T-helper 17 cell (primary cell): ENCODE results near the gene VEGFB. TPM values are rescaled to one million over a fixed set of nuclear protein-coding genes. Genes with fewer than 3 reads are reported as not detected.
A peak's percentile ranks its signal among the peaks of the same experiment; 100 is the strongest.

ENCODE experiments used
- ATAC-seq: fragments of 150-1000 bp; cut with Tn5 transposase; 2 replicates; pipeline ENCODE4 v1.10.0; 2021; ENCODE audit warnings: mild to moderate bottlenecking, moderate library complexity
- DNase-seq, 3 donors: peaks; one replicate each; pipeline versions ENCODE4 v3.0.0 to v3.0.0-alpha.2; 2020 to 2021
- H3K9me3 ChIP-seq: one replicate; pipeline ENCODE4 v1.7.0; 2013; ENCODE audit warnings: low read length, mild to moderate bottlenecking; ENCODE audit not compliant: control insufficient read depth, poor library complexity, severe bottlenecking
- H3K27ac Mint-ChIP-seq: one replicate; pipeline ENCODE4 v1.8.0; 2022; ENCODE audit warnings: mild to moderate bottlenecking, moderate library complexity, mixed read lengths
- H3K27me3 Mint-ChIP-seq: one replicate; pipeline ENCODE4 v1.8.0; 2022; ENCODE audit warnings: mixed read lengths
- H3K36me3 Mint-ChIP-seq: one replicate; pipeline ENCODE4 v1.8.0; 2022; ENCODE audit warnings: low read depth, mixed read lengths
- H3K4me1 Mint-ChIP-seq: one replicate; pipeline ENCODE4 v1.8.0; 2022; ENCODE audit warnings: mild to moderate bottlenecking, mixed read lengths
- H3K4me3 Mint-ChIP-seq: one replicate; pipeline ENCODE4 v1.8.0; 2022; ENCODE audit warnings: mild to moderate bottlenecking, moderate library complexity, mixed read lengths
- total RNA-seq, 4 donors: library from RNA in 2 of 4; stranded (reverse) in 2 of 4; gene quantifications; one replicate each; pipeline ENCODE4 v1.2.3 and lab custom pipeline; 2022 to 2026

VEGFB gene
- total RNA-seq, 2 donors from 2014 or later: 44.9 to 48.3 TPM

GRCh38 chr11:64230171-64230984 lies 4.0 kb upstream of the VEGFB start, which contains the start of gene DNAJC4:
DNAJC4 (plus strand) TSS chr11:64230548; CDS start chr11:64230855, 307 bp downstream.
- Mint-ChIP-seq H3K4me1 (peaks cover 34% of the 10 kb centered on the region), H3K36me3 (no peaks in the 10 kb centered on the region), H3K27ac (peak within 1 kb of the TSS; percentile 90), H3K27me3 (no peaks in the 10 kb centered on the region), H3K4me3 (peak within 1 kb of the TSS; percentile 92)
- no peaks in the 10 kb centered on the region for H3K9me3 ChIP-seq
- ATAC-seq: peak; percentile 68
- DNase-seq: peak; percentile 72 to 83 (median 83)

GRCh38 chr11:64230985-64231365 lies 3.4 kb upstream of the VEGFB start:
- Mint-ChIP-seq H3K4me3 (peak overlapping the region; percentile 92), H3K27me3 (no peaks in the 10 kb centered on the region), H3K36me3 (no peaks in the 10 kb centered on the region), H3K4me1 (peaks cover 35% of the 10 kb centered on the region), H3K27ac (peak overlapping the region; percentile 90)
- DNase-seq: no peak
- H3K9me3 ChIP-seq: no peaks in the 10 kb centered on the region
- ATAC-seq: no peak

GRCh38 chr11:64231546-64231945 lies 2.8 kb upstream of the VEGFB start:
- no peaks in the 10 kb centered on the region for H3K36me3 Mint-ChIP-seq
- peaks cover 34% of the 10 kb centered on the region for H3K4me1 Mint-ChIP-seq
- H3K27me3 Mint-ChIP-seq: no peaks in the 10 kb centered on the region
- DNase-seq (no peak), ATAC-seq (no peak)
- no peaks in the 10 kb centered on the region for H3K9me3 ChIP-seq
- H3K27ac Mint-ChIP-seq: peak overlapping the region; percentile 90
- peak overlapping the region; percentile 92 for H3K4me3 Mint-ChIP-seq

GRCh38 chr11:64232182-64232966 lies 2.0 kb upstream of the VEGFB start:
- DNase-seq (no peak), ATAC-seq (no peak)
- peaks cover 26% of the 10 kb centered on the region for H3K4me1 Mint-ChIP-seq
- H3K27ac Mint-ChIP-seq: peak overlapping the region; percentile 90
- peak overlapping the region; percentile 92 for H3K4me3 Mint-ChIP-seq
- no peaks in the 10 kb centered on the region for H3K27me3 Mint-ChIP-seq
- H3K36me3 Mint-ChIP-seq: no peaks in the 10 kb centered on the region
- no peaks in the 10 kb centered on the region for H3K9me3 ChIP-seq

GRCh38 chr11:64232967-64233315 lies 1.4 kb upstream of the VEGFB start:
- Mint-ChIP-seq H3K27ac (peak overlapping the region; percentile 79), H3K27me3 (no peaks in the 10 kb centered on the region), H3K36me3 (no peaks in the 10 kb centered on the region), H3K4me3 (peak overlapping the region; percentile 82), H3K4me1 (peaks cover 25% of the 10 kb centered on the region)
- no peak for DNase-seq
- no peaks in the 10 kb centered on the region for H3K9me3 ChIP-seq
- no peak for ATAC-seq

- Mint-ChIP-seq H3K36me3 (no peaks in the 10 kb centered on the region), H3K27ac (peak overlapping the region; percentile 98), H3K27me3 (no peaks in the 10 kb centered on the region), H3K4me3 (peak overlapping the region; percentile 77), H3K4me1 (peaks cover 21% of the 10 kb centered on the region)
- peak; percentile 65 for ATAC-seq
- H3K9me3 ChIP-seq: no peaks in the 10 kb centered on the region
- DNase-seq: peak; percentile 46 to 58 (median 57)
Observed at GRCh38 chr11:64234647-64235379, 429 bp downstream of the VEGFB start.

GRCh38 chr11:64235437-64236161 lies 1.2 kb downstream of the VEGFB start:
- H3K4me1 Mint-ChIP-seq: peaks cover 23% of the 10 kb centered on the region
- H3K27ac Mint-ChIP-seq: peak overlapping the region; percentile 98
- DNase-seq (no peak), ATAC-seq (no peak)
- H3K27me3 Mint-ChIP-seq: no peaks in the 10 kb centered on the region
- H3K36me3 Mint-ChIP-seq: no peaks in the 10 kb centered on the region
- no peaks in the 10 kb centered on the region for H3K9me3 ChIP-seq
- peak overlapping the region; percentile 77 for H3K4me3 Mint-ChIP-seq

- Mint-ChIP-seq H3K27me3 (no peaks in the 10 kb centered on the region), H3K4me3 (peak overlapping the region; percentile 77), H3K4me1 (peaks cover 23% of the 10 kb centered on the region), H3K27ac (peak overlapping the region; percentile 98), H3K36me3 (peaks cover 2% of the 10 kb centered on the region)
- H3K9me3 ChIP-seq: no peaks in the 10 kb centered on the region
- ATAC-seq: no peak
- no peak for DNase-seq
Observed at GRCh38 chr11:64237484-64237951, 3.1 kb downstream of the VEGFB start.

- DNase-seq (no peak), ATAC-seq (no peak)
- no peak overlapping the region for H3K4me3 Mint-ChIP-seq
Observed at GRCh38 chr11:64238076-64238475, 3.7 kb downstream of the VEGFB start.

GRCh38 chr11:64238999-64239398 lies 4.6 kb downstream of the VEGFB start:
- Mint-ChIP-seq H3K27ac (peak overlapping the region; percentile 98), H3K36me3 (peaks cover 2% of the 10 kb centered on the region), H3K4me1 (peaks cover 29% of the 10 kb centered on the region), H3K27me3 (no peaks in the 10 kb centered on the region), H3K4me3 (no peak overlapping the region)
- no peaks in the 10 kb centered on the region for H3K9me3 ChIP-seq
- no peak for DNase-seq
- ATAC-seq: no peak

More at GRCh38 chr11:64238076-64238475, 3.7 kb downstream of the VEGFB start:
- H3K4me1 Mint-ChIP-seq: peaks cover 26% of the 10 kb centered on the region
- H3K27ac Mint-ChIP-seq: peak overlapping the region; percentile 98
- no peaks in the 10 kb centered on the region for H3K27me3 Mint-ChIP-seq
- no peaks in the 10 kb centered on the region for H3K9me3 ChIP-seq
- H3K36me3 Mint-ChIP-seq: peaks cover 2% of the 10 kb centered on the region

- H3K36me3 Mint-ChIP-seq: peaks cover 2% of the 10 kb centered on the region
- DNase-seq (no peak), ATAC-seq (no peak)
- H3K4me1 Mint-ChIP-seq: peaks cover 29% of the 10 kb centered on the region
- no peaks in the 10 kb centered on the region for H3K27me3 Mint-ChIP-seq
- H3K9me3 ChIP-seq: no peaks in the 10 kb centered on the region
- H3K4me3 Mint-ChIP-seq: peak overlapping the region; percentile 95
- peak overlapping the region; percentile 98 for H3K27ac Mint-ChIP-seq
Observed at GRCh38 chr11:64239662-64240434, 5.5 kb downstream of the VEGFB start.
